Left renal pelvis (tissue), 4 donors: Measurements from ENCODE around the gene CAMKMT. TPM values are rescaled to one million over a fixed set of nuclear protein-coding genes. Genes with fewer than 3 reads are reported as not detected.

Experiments
- DNase-seq, 4 donors: peaks; one replicate each; pipeline ENCODE4 v3.0.0-alpha.2; 2013; ENCODE audit warnings: low read depth in 4 of 4, low spot score in 3 of 4
- polyA plus RNA-seq, 4 donors: library from polyadenylated mRNA; unstranded; fragments of 120-200 nt; gene quantifications; one replicate each; pipeline ENCODE4 v1.2.1, GENCODE V29; 2013; ENCODE audit not compliant: insufficient read length in 4 of 4

CAMKMT gene
- 10 to 100 TPM in 3 of 4 donors, 1 to 10 TPM in 1; 6.3 to 15.5 (median 14.4) TPM for polyA plus RNA-seq

GRCh38 chr2:44361330-44362206 is at the start of gene CAMKMT, which contains the start of gene PREPL:
Gene CAMKMT, plus strand, starts transcription at chr2:44361947.
Gene PREPL, minus strand, starts transcription at chr2:44361494. Its CDS starts 15,152 bp downstream, at chr2:44346342.
- peak; percentile 95 to 99 (median 97) for DNase-seq

- DNase-seq = no peak
Measured at GRCh38 chr2:44314362-44314761, 47.4 kb upstream of the CAMKMT start.

GRCh38 chr2:44315945-44316344 is 45.8 kb upstream of the CAMKMT start:
- no peak for DNase-seq

- no peak for DNase-seq
Measured at GRCh38 chr2:44320832-44321231, 40.9 kb upstream of the CAMKMT start.

- no peak for DNase-seq
Measured at GRCh38 chr2:44321360-44321759, 40.4 kb upstream of the CAMKMT start.

GRCh38 chr2:44324971-44325426 is 36.7 kb upstream of the CAMKMT start:
- no peak for DNase-seq

GRCh38 chr2:44325897-44326296 is 35.9 kb upstream of the CAMKMT start:
- no peak for DNase-seq

GRCh38 chr2:44326548-44327264 is 35.0 kb upstream of the CAMKMT start:
- no peak for DNase-seq

GRCh38 chr2:44328750-44329149 is 33.0 kb upstream of the CAMKMT start:
- DNase-seq = no peak

GRCh38 chr2:44329343-44329742 is 32.4 kb upstream of the CAMKMT start:
- no peak for DNase-seq

GRCh38 chr2:44330801-44331200 is 30.9 kb upstream of the CAMKMT start:
- DNase-seq = no peak

GRCh38 chr2:44333994-44334393 is 27.8 kb upstream of the CAMKMT start:
- DNase-seq = no peak

- DNase-seq = no peak
Measured at GRCh38 chr2:44335806-44336538, 25.8 kb upstream of the CAMKMT start.

GRCh38 chr2:44342854-44343253 is 18.9 kb upstream of the CAMKMT start:
- DNase-seq = no peak

- no peak for DNase-seq
Measured at GRCh38 chr2:44347526-44347925, 14.2 kb upstream of the CAMKMT start.

- no peak for DNase-seq
Measured at GRCh38 chr2:44348400-44348799, 13.3 kb upstream of the CAMKMT start.

GRCh38 chr2:44349506-44349905 is 12.2 kb upstream of the CAMKMT start:
- no peak for DNase-seq

GRCh38 chr2:44351088-44351487 is 10.7 kb upstream of the CAMKMT start:
- no peak for DNase-seq

- DNase-seq = no peak
Measured at GRCh38 chr2:44351676-44352075, 10.1 kb upstream of the CAMKMT start.

GRCh38 chr2:44352510-44352909 is 9.2 kb upstream of the CAMKMT start:
- DNase-seq = no peak

GRCh38 chr2:44354761-44355160 is 7.0 kb upstream of the CAMKMT start:
- no peak for DNase-seq
